Measurements from ENCODE around the gene PTPN3.

PTPN3 gene

DNA sequence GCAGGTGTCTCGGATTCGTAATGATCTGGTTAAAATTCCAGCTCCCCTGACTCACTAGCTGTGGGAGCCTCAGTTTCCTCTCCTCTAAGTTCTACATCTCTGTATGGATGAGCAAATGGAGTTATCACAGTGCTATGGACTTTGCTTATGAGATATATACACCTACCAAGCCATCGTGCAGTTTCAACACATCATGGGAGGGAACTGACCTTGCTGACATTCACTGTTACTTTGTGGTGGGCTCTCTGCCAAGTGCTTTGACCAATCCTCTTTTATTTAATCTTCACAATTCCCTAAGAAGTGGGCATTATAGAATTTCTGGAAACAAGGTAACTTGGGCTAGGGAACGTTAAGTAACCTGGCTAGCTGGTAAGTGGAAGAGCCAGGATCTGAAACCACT is 70.2 kb downstream of the PTPN3 start:
- no peak for DNase-seq (ENCODE audit: low read depth in 2 of 2, low spot score in 1 of 2)

DNA sequence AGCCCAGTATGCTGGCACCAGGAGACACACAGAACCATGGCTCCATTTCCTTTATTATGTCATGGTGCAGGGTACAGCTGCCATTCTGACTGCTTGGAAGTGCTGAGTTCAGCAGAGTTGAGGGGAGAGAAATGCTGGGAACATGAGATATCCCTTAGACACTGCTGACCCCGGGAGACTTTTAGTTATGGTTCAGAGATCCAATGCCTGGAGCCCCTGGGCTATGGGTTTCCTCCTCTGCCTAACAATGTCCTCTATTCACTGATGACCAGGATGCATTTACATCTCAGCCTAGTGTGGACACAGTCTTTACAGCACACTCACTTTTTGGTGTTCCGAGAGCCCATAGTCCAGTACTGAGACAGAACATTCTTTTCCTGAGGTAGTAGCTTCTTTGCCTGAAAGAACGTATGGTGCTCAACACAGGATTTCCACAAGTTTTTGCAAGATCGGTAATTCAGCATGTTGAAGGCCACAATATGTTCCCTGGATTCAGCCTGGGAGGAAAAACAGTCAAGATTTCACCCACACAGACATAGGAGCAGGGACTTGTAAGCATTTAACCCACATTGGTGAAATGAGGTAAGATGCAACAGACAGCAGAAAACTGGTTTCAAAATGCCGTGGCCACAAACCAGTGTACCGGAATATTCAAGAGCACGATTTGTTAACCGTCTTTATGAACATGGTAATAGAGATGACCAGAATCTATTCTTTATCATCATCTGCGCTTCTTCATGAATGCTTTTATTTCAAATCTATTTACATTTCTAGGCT is 71.3 kb downstream of the PTPN3 start:
- no peak for DNase-seq (ENCODE audit: low read depth in 2 of 2, low spot score in 1 of 2)

DNA sequence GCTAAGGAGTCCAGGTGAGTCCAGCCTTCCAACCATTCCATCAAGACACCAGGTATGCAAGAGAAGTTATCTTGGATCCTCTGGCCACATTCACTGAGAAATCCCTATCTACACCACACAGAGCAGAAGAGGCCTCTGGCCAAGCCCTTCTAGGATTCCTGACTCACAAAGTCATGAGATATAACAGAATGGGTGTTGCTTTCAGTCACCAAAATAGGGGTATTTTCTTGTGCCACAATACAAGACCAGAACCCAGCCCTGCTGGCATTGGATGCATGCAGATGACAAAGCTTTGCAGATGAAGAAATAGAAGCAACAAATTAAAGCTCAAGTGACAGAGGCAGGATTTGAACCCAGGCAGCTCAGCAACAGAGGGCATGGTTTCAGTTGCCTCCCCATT is 73.5 kb downstream of the PTPN3 start:
- no peak for DNase-seq (ENCODE audit: low read depth in 2 of 2, low spot score in 1 of 2)

DNA sequence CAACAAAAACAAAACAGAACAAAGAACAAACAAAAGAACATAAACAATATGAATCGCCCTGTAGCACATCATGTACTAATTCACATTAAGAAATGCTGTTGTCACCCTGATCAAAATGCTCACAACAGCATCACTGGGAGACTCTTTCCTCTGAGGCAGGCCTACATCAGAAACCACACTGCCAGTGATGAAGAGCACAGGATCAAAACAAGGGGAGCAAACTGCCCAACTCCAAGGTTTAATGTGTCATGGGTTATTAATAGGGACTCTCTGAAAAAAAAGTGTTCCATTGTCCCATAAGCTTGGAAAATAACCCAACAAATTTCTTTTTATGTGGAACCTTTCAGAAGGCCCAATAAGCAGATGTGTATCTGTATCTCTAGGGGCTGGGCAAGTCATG is 74.2 kb downstream of the PTPN3 start:
- no peak for DNase-seq (ENCODE audit: low read depth in 2 of 2, low spot score in 1 of 2)

DNA sequence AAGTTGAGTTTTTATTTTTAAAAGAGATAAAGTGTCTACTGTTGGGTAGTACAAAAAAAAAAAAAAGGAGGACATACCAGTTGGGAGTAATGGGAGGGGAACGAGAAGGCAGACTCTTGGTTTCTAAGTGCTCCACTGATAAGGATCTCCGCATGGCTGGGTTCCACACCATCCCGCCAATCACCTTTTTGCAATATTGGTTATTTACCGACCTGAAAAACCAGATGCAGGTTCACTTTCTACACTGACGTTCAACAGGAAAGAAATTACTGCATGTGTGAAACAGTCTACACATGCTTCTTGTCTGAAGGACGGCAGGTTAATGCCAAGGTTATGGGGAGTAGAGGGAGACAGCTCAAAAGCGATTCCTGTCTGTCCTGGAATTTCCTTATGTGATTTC is 75.5 kb downstream of the PTPN3 start:
- no peak for DNase-seq (ENCODE audit: low read depth in 2 of 2, low spot score in 1 of 2)

DNA sequence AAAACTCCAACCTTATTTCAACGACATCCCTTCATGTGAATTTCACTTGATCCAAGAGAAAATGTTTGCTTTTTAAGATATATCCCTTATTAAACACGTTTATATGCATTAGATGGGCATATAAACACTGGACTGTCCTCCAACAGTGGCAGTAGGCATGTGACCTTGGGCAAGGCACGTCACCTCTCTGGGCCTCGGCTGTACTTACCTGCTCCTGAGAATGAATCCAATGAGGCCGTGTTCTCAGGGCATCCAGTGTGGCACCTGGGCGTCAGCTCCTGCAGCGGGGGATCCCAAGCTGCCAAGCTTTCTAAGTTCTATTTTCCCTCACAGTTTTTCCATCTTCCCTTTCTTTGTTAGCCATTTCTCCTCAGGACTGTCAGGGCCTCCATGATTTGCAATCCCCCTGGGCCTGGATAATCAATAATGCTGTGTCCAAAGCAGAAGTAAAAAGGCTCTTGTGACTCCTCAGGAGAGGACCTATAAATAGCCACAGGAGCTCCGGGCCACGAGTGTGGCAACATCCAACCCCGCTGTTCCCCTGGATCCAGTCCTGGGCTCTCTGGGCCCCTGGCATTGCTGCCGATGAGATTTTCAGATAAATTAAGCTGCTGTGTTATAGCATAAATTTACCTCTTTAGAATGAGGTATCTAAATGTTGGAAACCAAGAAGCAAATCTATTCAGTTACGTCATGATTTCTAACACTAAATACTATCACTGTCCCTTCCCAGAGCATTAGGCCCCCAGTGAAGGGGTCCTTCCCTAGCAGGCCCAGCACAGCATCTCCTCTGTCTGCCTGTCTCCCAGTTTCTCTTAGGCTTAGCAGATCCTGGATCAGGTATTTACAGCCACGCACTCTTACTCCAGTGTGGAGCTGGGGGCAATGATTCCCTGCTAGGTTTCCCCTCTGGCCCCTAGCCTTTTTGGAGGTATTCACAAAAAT is 76.8 kb downstream of the PTPN3 start:
- no peak for DNase-seq (ENCODE audit: low read depth in 2 of 2, low spot score in 1 of 2)

DNA sequence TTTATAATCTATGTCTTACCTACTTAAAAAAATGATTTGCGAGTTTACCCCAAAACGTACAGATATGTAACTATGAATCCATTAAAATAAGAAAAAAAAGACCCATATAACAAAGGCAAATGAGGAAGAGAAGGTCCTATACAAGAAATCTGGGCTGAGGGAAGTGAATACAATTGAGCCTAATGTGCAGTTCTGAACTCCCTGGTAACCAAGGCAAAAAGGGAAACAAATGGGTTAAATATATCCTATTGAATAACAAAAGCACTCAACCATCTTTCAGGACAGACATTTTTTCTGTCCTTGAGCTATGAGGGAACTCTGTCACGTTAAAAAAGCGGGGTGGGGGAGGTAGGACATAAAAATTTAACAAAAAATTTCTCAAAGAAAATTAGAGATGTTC is 78.6 kb downstream of the PTPN3 start:
- no peak for DNase-seq (ENCODE audit: low read depth in 2 of 2, low spot score in 1 of 2)

DNA sequence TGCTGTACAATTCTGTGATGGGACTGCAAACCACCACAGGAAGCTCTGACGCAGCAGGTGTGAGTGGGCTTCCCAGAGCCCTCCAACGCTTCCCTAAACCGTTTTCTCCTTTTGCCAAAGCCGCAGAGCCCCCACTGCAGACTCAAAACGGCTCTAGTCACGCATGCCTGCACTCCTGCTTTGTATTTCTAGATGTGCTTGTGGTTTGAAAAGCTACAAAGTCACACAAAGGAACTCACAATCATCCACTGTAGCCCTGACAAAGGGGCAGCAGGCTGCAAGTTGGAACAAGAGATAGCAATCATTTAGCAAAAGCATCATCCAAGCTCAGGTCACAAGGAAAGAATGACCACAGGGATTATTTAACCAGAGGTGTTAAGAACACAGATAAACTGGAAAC is 79.3 kb downstream of the PTPN3 start:
- no peak for DNase-seq (ENCODE audit: low read depth in 2 of 2, low spot score in 1 of 2)

DNA sequence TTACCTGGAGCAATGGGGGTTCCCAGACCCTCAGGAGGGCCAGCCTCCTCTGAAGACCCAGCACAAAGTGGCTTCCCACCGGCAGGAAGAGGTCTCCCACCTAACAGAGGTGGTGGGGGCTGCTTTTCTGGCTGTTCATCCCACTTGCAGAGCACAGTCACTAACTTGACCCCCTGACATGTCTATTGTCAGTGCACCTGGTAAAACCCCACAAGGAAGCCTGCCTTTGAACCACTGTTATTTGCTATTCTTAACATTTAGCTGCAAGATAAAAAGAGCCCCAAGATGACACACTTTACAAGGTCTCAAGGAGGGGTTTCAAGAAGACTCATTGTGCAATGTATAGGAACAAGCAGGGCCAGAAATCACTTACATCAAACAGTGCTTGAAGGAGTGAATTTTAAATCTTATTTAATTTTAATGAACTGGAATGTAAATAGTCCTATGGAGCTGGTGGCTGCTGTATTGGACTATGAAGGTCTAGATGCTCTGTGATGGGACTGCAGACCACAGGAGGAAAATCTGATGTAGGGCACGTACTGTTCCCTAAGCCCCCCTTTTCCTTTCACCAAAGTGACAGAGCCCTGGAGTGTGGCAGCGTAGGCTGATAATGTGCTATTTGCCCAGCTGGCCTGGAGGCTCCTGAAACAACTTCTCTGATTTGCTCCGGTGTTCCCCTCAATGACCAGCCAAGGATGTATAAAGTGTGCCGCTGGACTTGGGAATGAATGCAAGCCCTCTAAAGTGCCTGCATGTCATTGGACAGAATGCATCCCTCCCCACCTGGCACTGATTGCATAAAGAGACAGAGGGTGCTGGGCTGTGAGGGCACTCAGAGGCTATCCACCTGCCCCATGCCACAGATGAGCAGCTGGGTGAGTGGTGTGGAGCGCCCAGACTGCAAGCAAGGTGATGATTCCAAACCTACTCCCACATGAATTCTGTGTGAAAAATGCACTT is 80.2 kb downstream of the PTPN3 start:
- DNase-seq (ENCODE audit: low read depth in 2 of 2, low spot score in 1 of 2), result no peak

DNA sequence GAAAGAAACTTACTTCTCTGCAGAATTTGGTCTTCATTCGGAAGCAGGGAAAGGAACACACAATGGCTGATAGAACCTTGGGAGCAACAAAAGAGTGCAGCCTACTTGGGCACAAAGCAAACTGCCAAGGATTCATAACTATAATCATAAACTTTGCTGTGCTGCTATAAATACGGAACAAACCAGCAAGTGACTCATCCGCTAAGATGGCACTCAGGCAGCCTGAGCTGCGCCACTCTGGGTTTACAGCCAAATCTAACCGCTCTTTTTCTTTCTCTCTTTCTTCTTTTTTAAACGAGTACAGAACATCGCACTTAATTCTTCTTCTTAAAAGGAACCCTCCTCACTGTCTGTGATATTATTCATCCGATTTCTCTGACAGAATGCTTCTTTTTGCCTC is 81.1 kb downstream of the PTPN3 start:
- DNase-seq (ENCODE audit: low read depth in 2 of 2, low spot score in 1 of 2), result no peak

DNA sequence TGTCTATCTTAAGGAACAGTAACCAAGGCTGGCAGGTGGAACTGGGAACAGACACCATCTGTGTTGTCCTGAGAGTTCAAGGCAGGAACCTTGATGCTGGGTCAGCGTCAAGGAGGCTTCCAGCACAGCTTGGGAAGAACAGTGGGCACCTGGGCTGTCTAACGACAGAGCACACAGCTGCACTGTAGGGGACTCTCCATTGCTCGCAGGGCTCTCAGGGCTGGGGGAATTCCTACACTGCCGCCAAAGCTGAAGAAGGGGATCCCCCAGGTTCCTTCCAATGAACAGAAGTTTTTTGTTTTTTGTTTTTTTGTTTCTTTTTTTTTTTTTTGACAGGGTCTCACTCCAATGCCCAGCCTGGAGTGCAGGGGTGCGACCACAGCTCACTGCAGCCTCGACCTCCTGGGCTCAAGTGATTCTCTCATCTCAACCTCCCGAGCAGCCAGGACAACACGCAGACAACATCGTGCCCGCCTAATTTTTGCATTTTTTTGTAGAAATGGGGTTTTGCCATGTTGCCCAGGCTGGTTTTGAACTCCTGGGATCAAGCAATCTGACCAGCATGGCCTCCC is 81.9 kb downstream of the PTPN3 start:
- no peak for DNase-seq (ENCODE audit: low read depth in 2 of 2, low spot score in 1 of 2)

DNA sequence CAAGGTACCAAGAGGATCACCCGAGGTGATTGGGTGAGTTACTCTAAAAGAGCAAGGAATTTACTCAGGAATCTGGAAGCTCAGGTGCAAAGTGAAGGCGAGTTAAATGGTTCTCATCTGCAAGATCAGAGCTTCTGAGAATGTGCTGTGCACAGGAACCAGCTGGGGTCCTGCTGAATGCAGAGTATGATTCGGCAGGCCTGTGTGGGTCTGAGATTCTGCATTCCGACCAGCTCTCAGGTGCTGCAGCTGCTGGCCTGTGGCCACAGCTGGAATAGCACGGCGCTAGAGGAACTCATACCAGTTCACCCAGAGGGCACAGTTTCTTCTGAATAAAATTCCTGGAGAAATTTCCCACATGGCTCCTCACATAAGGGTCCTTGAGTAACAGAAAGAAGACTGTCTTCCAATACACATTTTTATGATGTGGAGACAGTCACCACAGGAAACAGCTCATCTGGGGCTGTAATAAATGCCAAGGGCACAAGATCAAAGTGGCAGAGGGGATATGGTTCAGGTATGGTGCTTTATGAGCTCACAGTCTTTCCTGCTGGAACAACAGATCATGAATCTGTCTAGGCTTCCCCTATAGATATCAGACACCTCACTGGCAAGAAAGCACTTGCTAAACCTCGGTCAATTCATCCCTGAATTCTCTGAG is 83.9 kb downstream of the PTPN3 start:
- no peak for DNase-seq (ENCODE audit: low read depth in 2 of 2, low spot score in 1 of 2)

DNA sequence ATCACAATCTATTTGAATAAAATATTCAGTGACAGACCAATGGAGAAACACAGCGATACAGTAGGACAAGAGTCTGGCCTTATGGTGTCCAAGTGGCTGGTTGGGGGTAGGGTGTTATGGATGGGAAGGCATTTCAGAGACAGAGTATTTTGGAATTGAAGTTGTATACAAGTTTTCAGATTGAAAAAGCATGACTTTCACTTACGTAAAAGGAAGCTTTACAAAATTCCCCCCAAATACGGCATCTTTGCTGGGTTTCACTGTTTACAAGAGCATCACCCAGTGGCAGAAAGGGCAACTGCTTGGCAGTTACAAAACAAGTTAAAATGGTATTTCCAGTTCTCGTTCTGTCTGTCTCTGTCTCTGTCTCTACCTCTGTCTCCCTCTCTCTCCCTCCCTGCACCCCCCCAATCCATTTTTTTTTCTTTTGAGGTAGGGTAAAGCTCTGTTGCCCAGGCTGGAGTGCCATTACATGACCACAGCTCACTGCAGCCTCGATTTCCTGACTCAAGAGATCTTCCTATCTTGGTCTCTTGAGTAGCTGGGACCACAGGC is 86.2 kb downstream of the PTPN3 start:
- no peak for DNase-seq (ENCODE audit: low read depth in 2 of 2, low spot score in 1 of 2)

DNA sequence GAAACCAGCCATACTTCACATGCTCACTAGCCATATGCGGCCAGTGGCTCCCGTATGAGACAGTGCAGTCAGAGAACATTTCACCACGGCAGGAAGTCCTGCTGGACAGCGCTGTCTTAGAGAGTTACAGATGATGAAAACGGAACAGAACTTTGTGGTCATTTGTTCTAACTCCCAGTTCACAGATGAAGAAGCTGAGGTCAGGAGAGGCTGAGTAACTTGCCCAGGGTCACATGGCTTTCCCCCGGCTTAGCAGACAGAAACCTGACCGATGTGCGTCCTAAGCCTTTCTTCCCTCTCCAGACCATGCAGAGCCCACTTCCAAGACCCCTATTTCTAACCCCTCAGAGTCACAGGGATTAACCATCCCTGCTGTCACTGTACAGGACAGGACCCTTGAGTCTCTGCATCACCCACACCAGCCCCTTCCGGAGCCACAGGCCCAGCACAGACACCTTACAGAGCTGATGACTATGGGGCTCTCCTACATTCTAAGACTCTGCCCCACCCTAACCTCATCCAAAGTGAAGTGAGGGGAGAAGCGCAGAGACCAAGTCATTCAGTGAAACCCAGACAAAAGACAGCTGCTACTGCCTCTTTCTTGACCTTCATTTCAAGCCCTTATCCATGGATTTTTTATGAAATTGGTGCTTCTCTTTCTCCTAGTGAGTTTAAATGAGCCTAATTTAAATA is 86.9 kb downstream of the PTPN3 start:
- no peak for DNase-seq (ENCODE audit: low read depth in 2 of 2, low spot score in 1 of 2)

DNA sequence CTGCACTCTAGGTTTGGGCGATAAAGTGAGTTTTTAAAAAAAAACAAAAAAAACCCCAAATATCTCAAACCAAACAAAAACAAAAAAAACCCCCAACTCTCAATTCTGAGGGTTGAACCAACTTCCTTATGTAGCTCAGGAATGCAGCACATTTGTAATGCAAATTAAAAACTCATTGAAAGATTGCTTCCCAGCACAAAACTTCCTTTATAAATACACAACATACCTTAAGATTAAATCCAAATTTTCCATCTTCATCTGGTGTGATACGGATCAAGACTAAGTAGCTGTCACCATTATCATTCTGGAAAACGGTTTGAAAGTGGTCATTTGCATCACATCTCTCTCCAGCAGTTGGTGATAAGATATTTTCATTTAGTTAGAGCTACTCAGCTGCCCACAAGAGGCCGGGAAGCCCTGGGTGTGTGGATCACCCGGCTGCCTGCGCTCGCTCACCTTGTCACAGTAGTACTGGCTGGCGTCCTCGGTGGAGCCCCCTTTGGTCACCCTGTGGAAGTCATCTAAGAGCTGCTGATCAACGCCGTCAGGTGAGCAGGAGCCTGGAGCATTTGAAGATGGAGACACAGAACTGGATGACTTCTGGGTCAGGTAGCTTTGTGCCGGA is 88.2 kb downstream of the PTPN3 start:
- DNase-seq (ENCODE audit: low read depth in 2 of 2, low spot score in 1 of 2), result no peak

DNA sequence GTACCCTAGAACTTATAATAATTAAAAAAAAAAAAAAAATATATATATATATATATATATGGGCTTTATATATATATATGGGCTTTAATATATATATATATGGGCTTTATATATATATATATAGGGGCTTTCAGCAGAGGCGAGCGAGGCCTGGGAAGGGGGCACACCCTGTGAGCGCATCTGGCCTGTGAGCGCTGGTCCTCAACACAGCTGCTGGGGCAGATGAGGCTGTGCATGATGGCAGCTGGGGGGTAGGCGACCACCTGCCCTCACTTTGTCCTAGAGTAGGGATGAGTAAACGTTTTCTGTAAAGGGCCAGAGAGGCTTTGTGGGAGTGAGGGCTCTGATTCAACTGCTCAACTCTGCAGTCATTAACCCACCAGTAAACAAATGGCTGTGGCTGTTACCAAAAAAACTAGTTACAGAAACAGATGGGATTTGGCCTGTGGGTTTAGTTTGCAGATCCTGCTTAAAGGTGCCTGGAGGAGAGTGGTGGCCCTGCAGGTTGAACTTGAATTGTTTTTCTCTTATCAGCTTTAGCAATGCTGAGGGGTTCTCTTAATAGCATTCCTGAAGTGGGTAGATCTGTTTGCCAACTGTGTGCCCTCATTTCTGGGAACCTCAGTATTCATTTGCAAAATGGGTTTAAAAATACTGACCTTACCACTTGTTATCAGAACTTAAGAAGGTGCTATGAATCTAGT is 89.2 kb downstream of the PTPN3 start:
- DNase-seq (ENCODE audit: low read depth in 2 of 2, low spot score in 1 of 2), result no peak

DNA sequence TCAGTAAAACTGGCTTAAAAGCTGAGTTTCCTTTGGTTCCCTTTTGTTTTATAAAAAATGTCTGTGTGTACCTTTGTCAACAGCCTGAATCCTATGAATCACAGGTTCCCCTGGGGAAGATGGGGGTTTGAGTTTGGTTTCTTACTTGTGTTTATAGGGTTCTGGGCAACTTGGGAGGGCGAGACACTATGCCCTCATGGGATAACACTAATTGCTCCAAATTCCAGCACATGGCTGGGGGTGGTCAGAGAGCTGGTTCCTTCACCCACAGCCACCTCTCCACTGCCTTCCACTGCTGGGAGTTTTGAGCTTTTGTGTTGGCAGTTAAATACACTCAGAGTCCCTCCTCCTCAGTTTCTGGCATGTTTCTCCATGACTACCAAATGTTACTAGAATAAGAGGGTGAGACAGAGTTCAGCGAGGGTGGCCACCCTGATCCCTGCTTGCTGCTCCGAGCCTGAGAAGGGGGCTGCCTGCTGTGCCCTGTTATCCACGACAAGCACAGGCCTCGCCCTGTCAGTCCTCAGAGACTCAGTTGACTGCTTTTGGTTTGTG is 94.3 kb downstream of the PTPN3 start:
- no peak for DNase-seq (ENCODE audit: low read depth in 2 of 2, low spot score in 1 of 2)

DNA sequence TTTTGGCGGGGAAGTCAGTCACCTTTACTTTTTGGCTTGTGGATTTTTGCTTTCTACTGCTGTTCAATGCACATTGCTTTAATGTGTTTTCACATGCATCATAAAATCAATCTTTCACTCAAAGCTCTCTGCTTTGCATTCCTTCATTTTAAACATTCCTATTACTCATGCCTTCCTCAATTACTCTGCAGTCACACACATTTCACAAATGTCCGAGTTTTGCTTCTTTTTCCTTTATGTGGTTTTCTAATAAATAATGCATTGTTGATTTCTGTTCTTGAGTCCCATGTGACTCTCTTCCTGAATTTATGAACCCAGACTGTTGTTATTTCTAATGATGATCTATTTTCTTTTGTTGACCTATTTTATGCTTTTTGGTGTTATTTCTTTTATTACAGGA is 95.0 kb downstream of the PTPN3 start:
- DNase-seq (ENCODE audit: low read depth in 2 of 2, low spot score in 1 of 2), result no peak

Data from stimulated activated CD8-positive, alpha-beta memory T cell treated with anti-CD3 and anti-CD28 coated beads, Interleukin-4, amount 100 ng/mL, for 1 hour (primary cell).